Stimulated activated CD8-positive, alpha-beta memory T cell treated with anti-CD3 and anti-CD28 coated beads, Interleukin-12 subunit alpha, Interleukin-12 subunit beta, amount 100 ng/mL, for 4 hours (primary cell): ENCODE data around the gene ATAD3B.
"Not testable (repeated sequence)": the region's sequence is repeated elsewhere in the genome, so short reads cannot be mapped to it uniquely, and the experiment has no call there.

ENCODE experiments used
- DNase-seq: peaks from one replicate; pipeline ENCODE4 v3.0.0-alpha.2; 2020; ENCODE audit warnings: low read depth

The ATAD3B gene

DNA sequence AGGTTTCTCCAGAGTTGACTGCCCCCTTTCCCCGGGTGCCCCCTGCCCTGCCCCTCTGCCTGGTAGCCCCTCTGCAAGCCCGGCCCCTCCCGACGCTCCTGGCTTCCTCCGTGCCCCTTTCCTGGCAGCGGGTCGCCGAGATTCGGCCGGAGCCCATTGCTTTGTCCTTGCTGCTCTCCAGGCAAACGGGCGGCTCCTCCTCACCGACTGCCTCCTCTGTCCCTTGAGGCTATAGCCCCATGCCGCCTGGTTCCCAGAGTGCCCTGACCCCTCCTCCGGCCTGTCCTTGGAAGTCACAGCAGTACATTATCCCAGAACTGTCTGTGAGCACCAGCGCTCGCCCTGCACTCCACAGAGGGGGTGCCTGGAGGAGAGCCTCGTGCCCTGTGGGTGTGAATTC is 42.1 kb downstream of the ATAD3B start:
- not testable (repeated sequence) for DNase-seq

DNA sequence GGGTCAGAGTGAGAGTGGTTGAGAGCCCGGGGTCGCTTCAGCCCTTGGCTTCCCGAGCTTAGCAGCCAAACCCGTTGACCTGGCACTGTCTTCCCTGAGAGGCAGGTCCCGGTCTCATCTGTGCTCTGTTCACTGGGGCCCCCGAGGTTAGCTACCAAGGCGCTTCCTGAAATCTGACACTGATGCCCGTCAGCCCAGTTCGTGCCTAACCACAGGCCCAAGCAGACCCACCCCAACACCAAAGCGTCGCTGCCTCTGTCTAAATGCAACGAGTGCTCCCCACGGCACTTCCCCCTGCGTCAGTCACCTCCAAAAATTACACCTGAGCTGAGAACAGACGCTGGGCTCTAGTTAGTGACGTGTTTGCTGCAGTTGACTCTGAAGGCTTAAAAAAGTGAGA is 42.8 kb downstream of the ATAD3B start:
- not testable (repeated sequence) for DNase-seq

DNA sequence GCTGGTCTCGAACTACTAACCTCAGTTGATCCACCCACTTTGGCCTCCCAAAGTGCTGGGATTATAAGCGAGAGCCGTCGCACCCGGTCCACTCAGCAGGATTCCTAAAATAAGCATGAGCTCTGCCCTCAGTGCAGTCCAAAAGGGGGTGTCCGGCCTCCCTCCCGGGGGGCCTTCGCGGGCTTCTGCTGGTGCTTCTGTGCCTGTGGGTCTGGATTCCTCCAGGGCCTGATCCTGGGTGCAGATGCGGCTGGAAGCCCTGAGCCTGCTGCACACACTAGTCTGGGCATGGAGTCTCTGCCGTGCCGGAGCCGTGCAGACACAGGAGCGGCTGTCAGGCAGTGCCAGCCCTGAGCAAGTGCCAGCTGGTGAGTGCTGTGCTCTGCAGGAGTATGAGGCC is 45.4 kb downstream of the ATAD3B start:
- not testable (repeated sequence) for DNase-seq

DNA sequence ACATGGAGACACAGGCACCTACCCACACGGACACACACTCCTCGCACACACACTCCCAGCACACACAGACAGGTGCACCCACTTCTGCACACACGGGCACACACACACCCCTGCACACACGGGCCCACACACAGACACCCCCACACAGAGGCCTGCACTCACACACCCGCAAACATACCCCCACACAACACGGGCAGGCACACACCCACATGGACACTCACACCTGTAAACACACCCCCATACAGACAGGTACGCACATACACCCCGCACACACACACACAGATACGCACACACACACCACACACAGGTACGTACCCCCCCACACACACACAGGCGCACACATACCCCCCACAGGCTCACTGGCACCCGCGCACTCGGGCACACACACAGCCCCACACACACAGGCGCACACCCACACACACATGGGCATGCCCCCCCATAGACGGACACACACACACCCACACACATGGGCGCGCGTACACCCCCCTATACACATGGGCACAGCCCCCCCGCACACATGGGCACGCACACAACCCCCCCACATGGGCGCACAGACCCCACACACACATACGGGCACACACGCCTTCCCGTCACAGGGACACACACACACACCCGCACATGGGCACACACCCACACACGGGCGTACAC is 46.5 kb downstream of the ATAD3B start:
- no peak for DNase-seq

DNA sequence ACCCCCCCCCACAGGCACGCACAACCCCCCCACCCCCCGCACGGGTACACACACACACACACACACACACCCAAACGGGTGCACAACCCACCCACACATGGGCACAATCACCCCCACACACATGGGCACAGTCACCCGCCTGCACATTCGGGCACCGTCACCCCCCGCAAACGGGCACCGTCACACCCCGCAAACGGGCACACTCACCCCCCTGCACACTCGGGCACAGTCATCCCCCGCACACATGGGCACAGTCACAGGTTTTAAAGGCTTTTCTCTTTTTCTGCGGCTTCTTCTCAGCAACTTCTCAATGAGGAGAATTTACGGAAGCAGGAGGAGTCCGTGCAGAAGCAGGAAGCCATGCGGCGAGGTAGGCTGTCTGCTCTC is 47.0 kb downstream of the ATAD3B start:
- DNase-seq: not testable (repeated sequence)

DNA sequence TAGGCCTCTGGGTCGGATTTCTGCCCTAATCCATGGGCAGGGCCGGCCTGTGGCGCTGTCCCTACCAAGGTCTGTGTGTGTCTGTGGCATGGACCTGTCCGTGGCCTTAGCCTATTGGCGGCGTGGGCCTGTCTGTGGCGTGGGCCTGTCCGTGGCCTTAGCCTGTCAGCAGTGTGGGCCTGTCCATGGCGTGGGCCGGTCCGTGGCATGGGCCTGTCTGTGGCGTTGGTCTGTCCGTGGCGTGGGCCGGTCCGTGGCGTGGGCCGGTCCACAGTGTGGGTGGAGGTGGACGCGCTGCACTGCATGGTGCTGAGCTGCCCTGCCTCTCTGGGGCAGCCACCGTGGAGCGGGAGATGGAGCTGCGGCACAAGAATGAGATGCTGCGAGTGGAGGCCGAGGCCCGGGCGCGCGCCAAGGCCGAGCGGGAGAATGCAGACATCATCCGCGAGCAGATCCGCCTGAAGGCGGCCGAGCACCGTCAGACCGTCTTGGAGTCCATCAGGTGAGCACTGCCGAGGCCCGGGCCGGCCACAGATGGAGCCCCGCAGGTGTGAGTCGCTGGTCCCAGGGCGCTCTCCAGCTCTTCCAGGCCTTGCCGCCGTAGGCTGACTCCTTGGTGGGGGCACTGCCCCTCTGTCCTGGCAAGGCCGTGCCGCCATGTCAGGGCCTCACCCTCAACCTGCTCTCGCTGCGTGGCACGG is 48.4 kb downstream of the ATAD3B start:
- DNase-seq: not testable (repeated sequence)

DNA sequence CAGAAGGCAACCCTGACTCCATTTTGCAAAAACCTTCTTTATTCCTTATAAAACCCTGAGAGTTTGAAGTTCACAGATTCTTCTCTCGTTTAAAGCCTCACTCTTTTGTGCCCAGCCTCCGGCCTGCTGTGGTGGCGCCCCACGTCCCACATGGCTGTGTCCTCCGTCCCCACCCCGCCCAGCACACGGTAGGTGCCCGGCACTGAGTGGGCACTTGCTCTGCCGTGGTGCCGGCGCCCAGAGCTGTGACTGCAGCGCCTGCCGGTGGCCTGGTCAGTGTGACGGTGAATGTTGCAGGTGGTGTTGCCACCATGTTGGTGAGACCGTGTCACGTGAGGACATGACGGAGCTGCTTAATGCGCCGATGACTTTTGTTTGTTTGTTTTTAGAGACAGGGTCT is 49.8 kb downstream of the ATAD3B start:
- no peak for DNase-seq

DNA sequence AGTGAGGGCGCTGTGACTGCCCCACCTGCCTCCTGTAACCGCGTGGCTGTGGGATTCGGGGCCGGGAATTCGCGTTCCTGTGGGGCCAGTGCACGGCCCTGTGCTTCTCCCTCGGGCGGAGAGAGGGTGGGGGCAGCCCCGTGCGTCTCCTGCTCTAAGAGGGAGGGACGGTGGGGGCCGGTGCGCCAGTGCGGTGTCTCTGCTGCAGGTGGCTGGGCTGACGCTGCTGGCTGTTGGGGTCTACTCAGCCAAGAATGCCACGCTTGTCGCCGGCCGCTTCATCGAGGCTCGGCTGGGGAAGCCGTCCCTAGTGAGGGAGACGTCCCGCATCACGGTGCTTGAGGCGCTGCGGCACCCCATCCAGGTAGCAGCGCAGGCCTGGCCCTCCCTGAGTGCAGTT is 51.0 kb downstream of the ATAD3B start:
- not testable (repeated sequence) for DNase-seq

DNA sequence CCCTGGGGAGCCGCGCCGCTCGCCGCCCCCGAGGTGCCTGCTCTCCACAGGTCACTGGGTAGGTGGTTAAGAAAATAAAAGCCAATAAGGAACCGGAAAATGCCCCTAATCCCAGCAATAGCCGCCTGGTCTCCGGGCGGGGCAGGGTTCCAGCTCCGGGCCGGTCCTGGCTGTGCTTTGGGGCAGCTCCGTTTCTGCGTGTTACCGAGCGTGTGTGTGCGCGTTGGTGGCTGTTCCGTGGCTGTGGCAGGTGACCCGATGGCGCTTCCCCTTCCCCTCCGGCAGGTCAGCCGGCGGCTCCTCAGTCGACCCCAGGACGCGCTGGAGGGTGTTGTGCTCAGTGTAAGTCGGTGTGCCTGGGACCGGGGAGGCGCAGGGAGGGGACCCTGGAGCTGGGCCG is 51.7 kb downstream of the ATAD3B start:
- not testable (repeated sequence) for DNase-seq

DNA sequence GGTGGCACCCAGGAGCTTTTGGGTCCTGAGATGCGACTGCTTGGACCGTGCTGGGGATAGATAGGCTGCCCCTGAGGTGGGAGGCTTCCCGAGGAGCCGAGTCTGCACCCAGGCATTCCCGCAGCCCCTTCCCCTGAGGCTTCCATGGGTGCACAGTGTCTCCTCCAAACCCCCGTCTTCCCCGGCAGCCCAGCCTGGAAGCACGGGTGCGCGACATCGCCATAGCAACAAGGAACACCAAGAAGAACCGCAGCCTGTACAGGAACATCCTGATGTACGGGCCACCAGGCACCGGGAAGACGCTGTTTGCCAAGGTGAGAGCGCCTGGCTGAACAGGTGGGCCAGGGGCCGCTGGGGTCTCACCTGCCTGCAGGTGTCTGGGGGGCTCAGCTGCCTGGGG is 52.1 kb downstream of the ATAD3B start:
- not testable (repeated sequence) for DNase-seq

DNA sequence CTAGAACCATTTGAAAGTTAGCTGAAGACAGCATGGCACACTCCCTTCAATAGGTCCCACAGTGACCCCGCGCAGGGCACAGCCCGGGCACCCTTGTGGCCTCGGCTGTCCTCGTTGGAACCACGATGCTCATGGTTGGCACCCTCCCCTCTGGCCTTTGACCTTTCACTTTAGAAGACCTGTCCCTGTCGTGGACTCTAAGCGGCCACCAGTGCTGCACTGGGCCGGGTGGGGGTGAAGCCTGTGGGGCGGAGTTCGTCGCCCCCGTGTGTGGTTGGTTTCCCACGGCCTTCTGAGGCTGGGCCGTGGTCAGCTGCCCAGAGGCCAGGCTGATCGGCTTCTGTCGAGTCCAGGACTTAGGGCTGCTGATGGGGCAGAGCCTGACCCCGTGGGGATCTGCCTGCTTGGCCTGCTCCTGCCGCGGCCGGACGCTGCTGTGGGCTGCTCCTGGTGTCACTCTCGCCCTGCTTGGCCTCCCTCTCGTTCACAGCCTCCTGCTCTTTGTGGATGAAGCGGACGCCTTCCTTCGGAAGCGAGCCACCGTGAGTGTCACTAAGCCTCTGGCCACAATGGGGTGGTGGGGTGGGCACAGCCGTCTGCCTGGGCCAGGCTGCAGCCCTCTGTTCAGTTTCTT is 53.3 kb downstream of the ATAD3B start:
- DNase-seq: not testable (repeated sequence)

DNA sequence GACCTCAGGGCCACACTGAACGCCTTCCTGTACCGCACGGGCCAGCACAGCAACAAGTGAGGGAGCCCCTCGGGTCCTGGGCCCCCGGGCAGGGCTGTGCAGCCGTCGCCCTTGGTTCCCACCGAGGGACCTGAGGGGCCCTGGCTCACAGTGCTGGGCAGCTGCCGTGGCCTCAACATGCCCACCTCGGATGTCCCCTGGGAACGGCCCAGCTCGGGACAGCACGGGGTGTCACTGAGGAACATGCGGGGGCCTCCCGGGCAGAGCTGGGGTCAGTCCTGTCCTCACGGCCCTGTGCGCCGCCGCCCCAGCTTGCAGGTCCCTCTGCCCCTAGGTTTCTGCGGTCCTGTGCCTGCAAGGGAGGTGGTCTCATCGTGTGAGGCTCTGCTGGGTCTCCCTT is 54.9 kb downstream of the ATAD3B start:
- not testable (repeated sequence) for DNase-seq

DNA sequence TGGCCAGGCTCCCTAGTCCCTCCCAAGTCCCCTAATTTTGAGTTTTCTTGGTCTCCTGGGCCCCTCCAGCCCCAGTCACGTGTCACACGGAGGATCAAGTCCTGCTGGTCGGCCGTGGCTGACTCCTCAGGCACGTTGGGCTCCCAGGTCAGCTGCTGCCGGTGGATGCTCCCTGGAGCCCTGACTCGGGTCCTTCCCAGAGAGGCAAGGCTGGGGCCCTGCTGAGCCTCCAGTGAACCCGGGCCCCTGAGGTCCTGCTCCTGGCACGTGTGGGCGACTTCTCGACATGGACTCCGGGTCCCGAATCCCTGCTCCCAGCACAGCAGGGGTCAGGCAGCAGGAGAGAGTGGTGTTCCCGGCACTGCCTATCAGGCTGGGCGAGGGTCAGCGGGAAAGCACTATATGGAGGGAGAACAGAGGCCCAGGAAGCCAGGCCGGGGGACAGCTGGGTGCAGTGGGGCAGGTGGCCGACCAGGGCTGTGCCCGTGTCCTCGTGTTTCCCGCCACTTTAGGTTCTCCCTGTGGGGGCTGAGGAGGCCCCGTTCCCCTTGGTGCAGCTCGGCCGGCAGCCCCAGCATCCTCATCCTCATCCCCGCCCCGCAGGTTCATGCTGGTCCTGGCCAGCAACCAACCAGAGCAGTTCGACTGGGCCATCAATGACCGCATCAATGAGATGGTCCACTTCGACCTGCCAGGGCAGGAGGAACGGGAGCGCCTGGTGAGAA is 55.7 kb downstream of the ATAD3B start:
- no peak for DNase-seq

DNA sequence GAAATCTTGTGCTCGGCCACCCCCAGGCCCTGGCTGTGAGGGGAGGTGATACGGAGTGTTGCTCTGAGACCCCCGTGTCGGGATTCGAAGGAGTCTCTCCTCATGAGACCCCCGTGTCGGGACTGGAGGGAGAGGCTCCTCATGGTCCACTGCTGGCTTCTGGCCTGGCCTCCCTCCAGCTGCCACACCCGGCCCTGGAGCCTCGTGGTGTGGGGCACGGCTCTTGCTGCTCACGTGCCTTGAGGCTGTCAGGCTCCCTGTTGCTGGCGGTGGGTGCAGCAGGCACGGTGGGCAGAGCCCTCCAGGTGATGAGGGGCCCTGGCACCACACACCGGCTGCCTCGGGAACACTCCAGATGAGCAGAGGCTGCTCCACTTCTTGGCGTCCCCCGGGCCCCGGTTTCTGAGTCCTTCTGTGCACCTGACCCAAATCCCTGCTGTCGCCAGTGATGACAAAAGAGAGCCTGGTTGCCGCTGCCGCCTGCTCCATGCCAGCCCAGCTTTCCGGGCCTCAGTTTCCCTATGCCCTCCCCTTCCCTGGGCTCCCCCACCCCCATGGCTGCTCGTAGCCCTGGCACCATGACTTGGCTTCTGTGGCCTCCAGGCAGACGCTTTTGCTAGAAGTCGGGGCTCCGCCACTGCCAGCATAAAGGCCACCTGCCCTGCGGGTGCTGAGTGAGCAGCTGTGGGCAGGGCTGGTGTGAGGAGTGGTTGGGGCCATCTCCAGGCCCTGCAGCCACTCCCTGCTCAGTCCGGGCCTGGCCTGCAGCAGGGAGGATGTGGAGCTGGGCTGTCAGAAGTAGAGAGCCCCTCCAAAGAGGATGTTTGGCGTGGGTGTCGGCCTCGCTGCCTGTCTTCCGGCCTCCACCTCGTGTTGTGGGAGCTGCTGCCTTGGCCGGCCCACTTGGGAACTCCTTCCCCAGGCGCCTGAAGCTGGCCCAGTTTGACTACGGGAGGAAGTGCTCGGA is 57.0 kb downstream of the ATAD3B start:
- DNase-seq: no peak

DNA sequence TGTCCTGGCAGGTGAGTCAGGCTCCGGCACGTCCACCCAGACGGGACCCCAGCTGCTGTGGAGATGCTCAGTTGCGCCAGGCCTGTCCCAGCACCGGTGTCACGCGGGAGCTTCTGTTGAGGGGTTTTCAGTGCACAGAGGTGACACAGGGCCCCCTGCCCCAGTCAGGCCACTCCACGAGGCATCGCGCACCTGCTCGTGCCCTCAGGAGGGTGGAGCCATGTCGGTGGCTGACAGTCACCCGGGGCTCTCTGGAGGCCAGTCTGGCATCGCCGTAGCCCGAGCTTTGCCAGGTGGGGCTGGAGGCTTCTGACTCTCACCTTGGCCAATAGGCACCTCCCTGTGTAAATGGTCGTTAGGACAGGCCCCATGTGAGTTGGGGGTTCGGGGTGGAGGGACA is 57.8 kb downstream of the ATAD3B start:
- DNase-seq: no peak

DNA sequence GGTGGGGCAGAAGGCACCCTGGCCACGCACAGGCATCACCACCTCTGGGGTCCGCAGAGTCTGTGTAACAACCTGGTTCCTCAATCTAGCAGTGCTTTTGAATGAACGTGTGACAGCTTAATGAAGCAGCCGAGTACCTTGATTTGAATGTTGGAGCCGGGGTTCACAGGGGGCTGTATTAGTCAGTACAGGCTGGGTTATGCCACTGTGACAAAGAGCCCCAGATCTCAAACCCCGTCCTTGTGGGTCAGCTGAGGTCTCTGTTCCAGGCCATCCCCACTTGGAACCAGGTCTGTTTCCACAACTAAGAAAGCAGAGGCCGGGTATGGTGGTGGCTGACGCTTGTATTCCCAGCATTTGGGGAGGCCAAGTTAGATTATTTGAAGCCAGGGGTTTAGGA is 58.4 kb downstream of the ATAD3B start:
- DNase-seq: no peak

DNA sequence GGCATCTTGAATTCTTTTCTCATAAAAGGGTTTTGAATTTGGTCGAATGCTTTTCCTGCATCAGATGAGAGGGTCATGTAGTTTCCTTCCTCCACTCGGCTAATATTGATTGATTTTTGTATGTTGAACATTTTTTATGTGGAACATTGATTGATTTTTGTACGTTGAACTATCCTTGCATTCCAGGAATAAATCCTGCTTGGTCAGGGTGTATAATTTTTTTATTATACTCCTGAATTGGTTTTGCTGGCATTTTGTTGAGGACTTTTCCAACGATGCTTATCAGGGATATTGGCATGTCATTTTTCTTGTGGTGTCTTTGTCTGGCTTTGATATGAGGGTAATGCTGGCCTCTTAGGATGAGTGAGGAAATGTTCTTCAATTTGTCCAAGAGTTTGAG is 60.4 kb downstream of the ATAD3B start:
- no peak for DNase-seq

DNA sequence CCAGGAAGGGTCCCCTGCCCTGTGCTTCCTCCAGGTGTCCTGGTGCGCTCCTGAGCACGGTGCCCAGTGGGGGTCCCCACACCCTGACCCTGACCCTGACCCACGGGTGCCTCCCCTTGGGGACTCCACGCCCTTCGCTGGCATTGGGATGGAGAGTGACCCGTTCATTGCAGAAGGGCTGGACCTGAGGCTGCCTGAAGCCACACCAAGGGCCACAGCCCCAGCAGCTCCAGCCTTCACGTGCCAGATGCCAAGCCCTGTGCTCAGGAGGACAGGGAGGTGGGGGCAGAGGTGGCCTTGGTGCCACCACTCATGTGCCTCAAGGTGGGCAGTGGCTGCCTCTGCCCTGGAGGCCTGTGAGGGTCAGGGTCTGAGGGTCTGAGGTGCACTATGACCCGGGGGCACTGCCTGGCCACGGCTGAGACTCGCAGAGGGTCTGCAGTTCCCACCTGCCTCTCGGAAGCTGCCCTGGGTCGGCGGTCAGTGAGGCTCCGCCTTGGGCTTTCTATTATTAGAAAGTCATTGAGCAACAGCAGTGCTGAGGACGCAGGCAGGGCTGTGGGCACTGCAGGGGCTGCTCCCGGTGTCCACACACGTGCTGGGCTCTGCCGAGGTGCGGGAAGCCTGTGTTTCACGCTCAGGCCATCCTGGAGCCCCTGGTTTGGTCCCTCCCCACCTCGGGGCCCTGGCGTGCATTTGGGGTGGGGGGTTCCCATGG is 61.8 kb downstream of the ATAD3B start:
- DNase-seq: not testable (repeated sequence)

DNA sequence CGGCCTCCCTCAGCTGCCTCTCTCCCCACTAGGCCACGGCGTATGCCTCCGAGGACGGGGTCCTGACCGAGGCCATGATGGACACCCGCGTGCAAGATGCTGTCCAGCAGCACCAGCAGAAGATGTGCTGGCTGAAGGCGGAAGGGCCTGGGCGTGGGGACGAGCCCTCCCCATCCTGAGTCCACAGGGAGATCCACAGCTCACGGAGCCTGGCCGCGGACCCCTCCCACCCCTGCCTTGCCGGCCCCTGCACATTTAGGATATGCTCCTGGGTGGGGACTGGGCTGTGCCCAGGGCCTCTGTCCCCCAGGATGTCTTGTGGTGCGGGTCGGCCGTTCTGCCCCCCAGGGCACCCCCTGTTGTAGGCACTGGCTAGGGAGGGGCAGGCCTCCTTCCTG is 62.3 kb downstream of the ATAD3B start:
- not testable (repeated sequence) for DNase-seq

DNA sequence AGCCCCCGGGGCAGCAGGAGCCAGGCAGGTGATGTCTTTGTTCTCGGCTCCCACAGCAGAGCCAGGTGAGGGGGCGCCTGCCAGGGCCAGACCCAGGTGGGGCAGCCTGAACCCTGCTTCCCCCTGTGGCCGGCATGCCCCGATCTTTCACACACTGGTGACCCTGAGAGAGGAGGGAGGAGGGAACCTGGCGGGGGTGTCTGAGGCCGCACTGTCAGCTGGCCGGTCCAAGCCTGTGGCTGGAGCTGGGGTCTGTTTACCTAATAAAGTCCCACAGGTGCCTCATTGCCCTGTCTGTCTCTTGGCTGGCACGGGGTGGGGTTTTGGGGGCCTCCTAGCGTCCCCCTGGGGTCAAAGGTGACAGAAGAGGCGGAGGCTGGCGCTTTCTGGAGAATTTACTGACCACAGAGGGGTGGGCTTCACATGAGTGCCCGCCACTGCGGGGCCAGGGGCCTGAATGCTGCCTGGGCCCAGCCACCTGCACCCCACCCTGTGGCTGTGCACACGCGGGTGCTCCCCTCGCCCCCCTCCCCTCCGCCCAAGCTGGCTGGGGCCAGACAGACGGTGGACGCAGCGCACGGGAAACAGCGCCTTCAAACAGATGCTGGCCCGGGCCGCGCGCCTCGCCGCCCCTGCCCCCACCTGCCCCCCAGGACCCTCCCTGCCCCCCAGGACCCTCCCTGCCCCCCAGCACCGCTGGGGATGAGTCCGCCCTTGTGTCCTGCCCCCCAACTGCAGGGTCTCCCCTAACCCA is 63.0 kb downstream of the ATAD3B start:
- no peak for DNase-seq
